Superior temporal gyrus (tissue), 1 donor: Measurements from ENCODE around the gene LHFPL3.
"Not testable (repeated sequence)": the region's sequence is repeated elsewhere in the genome, so short reads cannot be mapped to it uniquely, and the experiment has no call there.

Source experiments
- DNase-seq: peaks from one replicate; pipeline ENCODE4 v3.0.0-alpha.2; 2016; ENCODE audit errors: extremely low spot score

LHFPL3 gene

DNA sequence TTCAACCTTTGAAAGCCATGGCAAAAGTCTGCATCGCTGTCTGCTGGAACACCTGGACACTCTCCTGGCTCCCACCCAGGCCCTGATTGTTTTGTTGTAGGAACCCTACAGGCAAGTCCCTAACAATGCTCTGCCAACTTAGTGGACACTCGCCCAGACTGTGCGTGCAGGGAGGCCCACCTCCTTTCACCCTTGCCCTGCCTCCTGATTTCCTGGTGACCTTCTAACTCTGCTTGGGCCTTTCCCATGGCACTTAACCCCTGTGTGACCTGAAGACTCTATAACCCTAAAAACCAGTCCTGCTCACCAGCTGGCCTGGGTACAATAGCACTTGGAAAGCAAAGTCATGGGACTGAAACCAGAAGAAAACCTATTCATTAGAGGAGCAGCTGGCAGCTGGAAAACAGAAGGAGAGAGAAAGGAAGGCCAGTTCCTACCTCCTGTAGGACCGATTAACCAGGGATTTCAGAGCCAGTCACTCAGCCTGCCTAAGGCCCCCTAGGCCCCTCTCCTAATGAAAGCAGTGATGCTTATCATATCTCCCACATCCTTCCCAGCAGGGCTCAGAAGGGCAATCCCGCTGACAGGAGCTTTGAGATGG, 602.9 kb downstream of the LHFPL3 start:
- no peak for DNase-seq

DNA sequence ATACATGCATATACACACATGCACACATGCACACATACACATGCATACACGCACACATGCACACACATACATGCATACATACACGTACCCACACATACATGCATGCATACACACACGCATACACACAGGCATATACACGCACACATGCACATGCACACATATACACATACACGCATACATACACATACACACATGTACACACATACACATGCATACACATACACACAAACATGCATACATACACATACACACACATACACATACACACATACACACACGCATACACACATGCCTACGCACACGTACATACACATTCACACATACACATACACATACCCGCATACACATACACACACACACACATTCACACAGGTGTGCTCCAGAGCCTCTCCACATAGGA, 604.6 kb downstream of the LHFPL3 start:
- DNase-seq: no peak

DNA sequence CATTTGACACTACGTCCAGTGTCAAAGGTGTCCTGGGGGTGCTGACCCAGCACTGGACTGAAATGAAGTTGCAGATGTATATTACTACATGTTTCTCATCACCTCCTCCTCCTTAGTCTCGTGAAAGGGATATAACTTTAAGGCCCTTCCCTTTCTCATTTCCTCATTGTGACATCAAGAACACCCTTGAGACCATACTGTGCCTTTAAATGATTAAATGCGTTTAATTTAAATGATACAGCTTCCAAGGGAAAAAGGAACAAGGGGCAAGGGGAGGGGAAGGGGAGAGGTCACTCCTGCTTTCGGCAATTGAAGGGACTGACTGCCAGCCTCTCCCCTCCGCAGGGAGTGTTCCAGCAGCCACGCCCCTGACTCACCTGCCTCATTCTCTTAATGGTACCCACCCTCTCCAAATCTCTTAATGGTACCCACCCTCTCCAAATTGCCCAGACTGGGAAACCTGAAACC, 605.2 kb downstream of the LHFPL3 start:
- DNase-seq: no peak

DNA sequence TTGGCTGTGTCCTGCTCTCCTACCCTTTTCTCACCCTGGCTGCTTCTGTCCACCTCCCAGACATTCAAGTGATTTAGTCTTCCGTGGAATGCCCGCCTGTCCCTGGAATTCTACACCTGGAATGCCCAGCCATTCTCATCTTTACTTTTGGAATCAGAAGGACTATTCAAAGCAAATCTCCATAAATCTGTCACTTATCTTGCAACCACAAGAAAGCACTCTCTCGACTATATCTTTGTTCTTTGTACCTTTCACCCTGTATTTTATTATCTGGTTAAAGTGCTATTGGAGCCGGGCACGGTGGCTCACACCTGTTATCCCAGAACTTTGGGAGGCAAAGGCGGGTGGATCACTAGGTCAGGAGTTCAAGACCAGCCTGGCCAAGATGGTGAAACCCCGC, 606.3 kb downstream of the LHFPL3 start:
- no peak for DNase-seq

DNA sequence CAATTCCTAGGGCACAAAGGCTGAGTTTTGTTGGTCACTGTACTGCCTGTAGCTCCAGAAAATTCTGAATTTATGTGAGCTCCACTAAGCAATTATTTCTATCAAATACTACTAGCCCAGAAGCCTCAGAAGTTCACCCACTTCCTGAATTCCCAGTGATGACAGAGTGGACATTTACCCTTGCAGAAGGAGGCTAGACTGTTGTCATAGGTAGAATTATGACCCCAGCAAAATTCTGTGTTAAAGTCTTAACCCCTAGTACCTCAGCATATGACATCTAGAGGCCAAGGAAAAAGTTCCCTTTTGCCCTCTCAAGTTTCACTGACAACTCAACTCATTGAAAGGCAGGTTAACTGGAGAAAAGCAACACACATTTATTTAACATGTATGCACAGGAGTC, 606.9 kb downstream of the LHFPL3 start:
- DNase-seq: no peak

DNA sequence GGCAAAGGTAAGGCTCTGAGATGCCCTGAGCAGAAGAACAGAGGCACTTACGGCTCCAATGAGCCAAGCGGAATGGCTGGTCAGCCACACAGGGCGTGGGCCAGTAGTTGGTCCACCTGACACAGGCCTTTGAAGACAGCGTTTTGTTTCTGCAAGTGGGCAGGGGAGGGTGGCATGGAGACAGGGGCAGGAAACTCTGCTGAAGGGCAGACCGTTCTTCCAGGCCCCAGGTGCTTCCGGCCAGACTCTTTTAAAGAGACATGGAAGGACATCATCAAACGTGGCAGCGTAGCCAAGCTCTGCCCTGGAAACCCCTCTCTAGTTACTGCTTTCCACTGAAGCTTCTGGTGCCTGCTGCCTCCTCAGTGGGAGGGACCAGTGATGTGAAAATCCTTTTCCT, 608.1 kb downstream of the LHFPL3 start:
- DNase-seq: no peak

DNA sequence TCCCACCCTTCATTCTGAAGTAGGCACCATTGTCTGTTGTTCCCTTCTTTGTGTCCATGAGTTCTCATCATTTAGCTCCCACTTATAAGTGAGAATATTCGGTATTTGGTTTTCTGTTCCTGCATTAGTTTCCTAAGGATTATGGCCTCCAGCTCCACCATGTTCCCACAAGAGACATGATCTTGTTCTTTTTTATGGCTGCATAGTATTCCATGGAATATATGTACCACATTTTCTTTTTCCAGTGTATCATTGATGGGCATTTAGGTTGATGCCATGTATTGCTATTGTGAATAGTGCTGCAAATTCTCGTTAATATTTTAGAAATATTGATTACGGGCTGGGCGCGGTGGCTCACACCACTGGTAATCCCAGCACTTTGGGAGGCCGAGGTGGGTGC, 609.1 kb downstream of the LHFPL3 start:
- DNase-seq: not testable (repeated sequence)

DNA sequence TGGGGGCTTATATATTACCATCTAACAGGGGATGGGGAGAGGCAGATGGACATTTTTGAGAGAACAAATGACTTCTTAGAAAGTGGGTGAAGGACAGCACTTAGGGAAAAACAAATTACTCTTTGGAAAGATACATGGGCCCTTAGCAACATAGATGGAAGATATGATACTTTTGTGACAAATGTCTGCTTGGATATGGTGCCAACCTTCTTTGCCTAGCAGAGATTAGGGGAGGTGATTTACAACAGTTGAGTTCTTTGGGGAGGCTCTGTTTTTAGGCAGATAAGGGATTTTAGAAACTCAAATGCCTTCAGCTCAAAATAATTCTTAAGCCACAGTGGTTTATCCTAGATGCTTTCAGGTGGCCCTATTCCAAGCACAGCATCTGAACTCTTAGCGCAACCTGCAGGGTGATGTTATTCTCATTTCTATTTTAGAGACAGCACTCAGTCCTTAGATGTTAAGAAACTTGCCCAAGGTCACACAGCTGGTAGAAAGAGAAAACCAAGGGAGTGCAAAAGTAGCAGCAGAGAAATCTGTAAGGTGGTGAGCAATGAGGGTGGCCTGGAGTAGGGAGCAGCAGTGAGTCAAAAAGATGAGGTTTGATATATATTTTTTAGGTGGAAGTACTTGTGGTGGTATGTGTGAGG, 610.5 kb downstream of the LHFPL3 start:
- no peak for DNase-seq

DNA sequence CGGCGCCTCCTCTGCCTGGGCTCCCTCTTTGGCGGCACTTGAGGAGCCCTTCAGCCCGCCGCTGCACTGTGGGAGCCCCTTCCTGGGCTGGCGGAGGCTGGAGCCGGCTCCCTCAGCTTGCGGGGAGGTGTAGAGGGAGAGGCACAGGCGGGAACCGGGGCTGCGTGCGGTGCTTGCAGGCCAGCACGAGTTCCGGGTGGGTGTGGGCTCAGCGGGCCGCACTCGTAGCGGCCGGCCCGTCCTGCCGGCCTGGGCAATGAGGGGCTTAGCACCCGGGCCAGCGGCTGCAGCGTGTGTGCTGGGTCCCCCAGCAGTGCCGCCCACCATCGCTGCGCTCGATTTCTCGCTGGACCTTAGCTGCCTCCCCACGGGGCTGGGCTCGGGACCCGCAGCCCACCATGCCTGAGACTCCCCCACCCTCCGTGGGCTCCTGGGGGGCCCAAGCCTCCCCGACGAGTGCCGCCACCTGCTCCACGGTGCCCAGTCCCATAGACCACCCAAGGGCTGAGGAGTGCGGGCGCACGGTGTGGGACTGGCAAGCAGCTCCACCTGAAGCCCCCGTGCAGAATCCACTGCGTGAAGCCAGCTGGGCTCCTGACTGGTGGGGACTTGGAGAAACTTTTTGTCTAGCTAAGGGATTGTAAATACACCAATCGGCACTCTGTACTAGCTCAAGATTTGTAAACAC, 611.8 kb downstream of the LHFPL3 start:
- DNase-seq: no peak

DNA sequence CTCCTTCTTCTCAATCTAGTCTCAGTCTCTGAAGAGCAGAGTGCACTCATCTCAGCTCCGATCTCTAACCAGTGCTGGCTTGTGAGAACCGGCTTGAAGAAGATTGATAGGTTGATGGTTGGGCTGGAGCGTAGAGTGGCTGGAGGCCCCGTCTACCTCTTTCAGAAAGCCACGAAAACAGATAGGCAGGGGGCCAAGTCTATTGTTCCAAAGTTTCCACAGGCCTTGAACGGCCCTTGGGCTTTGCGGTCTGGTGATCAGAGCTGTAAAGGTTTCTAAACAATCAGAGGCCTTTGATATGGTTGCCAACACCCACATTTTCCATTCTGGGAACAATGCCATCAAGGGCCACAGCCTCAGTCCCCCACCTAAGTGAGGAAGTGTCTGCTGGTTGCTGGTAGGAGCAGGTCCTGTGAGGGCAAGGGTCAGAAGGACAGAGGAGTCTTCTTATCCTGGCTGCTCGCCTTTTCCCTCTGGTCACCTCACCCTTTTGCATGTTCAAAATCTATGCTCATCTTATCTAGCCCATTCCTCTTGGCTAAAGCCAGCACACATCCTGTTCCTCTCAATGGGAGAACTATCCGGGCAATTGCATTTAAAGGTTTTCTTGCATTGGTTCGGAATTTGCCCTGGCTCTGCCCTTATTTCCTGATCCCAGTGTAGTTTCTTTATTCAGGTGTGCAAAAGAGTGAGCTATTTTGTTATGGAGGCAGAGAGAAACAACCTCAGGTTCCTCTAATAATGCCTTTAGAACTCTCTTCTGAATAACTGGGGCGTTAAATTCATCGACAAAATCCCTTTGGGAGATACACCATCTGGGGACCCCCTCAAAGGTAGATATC, 615.3 kb downstream of the LHFPL3 start:
- DNase-seq: no peak

DNA sequence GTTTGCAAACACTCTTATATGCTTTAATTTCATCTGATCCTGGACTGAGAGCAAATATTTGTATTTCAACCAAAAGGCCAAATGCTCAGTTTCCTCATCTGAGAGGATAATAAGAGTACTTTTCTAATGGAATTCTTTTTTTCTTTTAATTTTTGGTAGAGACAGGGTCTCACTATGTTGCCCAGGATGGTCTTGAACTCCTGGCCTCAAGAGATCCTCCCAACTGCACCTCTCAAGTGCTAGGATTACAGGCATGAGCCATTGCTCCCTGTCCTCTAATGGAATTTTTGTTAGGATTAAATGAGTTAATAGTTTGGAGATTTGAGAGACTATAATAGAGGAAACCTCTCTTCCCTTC, 617.2 kb downstream of the LHFPL3 start:
- DNase-seq: no peak

DNA sequence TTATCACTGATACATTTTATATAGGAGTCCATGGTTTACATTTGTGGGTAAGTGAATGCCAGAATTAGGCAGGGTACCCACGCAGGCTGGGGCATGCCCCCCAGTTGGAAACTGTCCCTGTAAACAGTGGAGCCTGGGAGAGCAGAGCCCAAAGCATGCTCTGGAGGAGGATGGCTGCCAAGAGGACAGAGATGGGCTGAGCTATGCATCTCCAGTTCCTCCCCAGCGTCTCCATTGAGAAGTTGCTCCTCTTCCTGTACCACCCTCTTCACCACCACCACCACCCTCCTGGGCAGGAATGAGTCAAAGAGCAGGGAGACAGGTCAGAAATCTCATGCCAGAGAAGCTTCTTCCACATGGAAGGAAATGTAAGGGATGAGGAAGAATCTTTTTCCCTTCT, 617.9 kb downstream of the LHFPL3 start:
- no peak for DNase-seq

DNA sequence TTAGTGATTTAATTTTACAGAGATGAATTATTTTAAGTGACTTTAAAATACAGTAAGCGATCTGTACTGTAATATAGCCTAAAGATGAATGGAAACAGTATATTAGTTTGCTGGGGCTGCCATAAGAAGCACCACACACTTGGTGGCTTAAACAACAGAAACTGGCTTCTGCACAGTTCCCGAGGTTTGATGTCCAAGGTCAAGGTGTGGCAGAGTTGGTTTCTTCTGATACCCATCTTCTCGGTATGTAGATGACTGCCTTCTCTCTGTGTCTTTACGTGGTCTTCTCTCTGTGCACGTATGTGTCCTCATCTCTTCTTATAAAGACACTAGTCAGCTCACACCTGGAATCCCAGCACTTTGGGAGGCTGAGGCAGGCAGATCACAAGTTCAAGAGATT, 621.6 kb downstream of the LHFPL3 start:
- DNase-seq: no peak

DNA sequence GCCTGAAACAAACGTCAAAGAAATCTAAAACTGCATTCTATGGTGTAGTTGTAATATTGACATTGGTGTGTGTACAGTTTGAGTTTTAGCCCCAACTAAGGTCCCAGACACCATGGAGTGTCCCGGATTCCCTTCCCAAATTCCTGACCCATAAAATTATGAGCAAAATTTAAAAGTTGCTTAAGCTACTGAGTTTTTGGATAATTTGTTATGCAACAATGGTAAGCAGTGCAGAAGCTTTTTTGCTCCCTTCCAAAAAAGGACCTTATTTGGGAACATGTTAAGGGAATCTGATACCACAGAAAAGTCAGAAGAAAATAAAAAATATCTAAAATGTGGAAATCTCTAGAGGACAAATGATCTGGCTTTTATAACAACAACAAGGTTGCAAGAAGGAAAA, 622.4 kb downstream of the LHFPL3 start:
- DNase-seq: no peak

DNA sequence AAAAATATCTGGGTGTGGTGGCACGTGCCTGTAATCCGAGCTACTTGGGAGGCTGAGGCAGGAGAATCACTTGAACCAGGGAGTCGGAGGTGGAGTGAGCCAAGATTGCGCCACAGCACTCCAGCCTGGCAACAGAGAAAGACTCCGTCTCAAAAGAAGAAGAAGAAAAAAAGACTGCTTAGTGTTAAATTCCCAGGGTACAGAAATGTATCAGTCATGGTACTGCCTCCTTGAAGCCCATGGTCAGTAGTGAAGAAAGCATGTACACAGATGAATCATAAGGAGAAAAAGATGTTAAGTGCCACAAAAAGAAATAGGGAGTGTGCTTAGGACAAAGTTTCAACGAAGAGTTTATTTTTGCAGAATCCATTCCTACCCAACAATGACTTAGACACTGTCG, 623.1 kb downstream of the LHFPL3 start:
- no peak for DNase-seq

DNA sequence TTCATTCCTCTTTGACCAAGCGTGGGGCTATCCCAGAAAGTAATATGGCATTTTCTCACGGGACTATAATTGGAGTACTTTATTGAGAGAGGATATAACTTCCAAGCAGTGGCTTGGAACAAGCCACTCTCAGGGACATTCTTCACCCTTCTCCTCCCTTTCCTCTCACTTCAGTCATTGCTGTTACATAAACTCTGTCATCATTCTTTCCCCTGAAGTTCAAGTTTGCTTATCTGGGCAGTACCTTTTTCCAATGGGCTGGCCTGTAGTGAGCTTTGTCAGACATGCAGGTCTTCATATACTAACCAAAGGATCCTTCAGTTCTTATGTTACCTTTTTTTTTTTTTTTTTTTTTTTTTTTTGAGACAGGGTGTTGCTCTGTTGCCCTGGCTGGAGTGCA, 626.9 kb downstream of the LHFPL3 start:
- DNase-seq: no peak
